Measurements from ENCODE around the gene KCNQ2. TPM values are rescaled to one million over a fixed set of nuclear protein-coding genes. Genes with fewer than 3 reads are reported as not detected.
A peak's percentile ranks its signal among the peaks of the same experiment; 100 is the strongest.

KCNQ2 gene
- total RNA-seq, 1 donor from 2014 or later, result 39.5 TPM

GRCh38 chr20:63487781-63488241 is 15.4 kb upstream of the KCNQ2 start:
- no peaks in the 10 kb centered on the region for H3K9me3 ChIP-seq (ENCODE audit: low read depth)
- H3K9ac ChIP-seq, result no peak overlapping the region
- H3K4me2 ChIP-seq, result peak overlapping the region; percentile 88
- Mint-ChIP-seq H3K27ac (no peak overlapping the region), H3K27me3 (ENCODE audit: insufficient read depth, low read depth) (peaks cover 24% of the 10 kb centered on the region), H3K4me3 (no peak overlapping the region), H3K4me1 (peaks cover 8% of the 10 kb centered on the region), H3K9me3 (peaks cover 10% of the 10 kb centered on the region), H3K36me3 (peaks cover 3% of the 10 kb centered on the region)
- H3K27me3 ChIP-seq, result peaks cover 68% of the 10 kb centered on the region
- H3F3A ChIP-seq (ENCODE audit: low read depth), result no peaks in the 10 kb centered on the region
- H3K4me3 ChIP-seq, result peak overlapping the region; percentile 30
- no peak overlapping the region for H2AFZ ChIP-seq (replicated peaks)
- no peak overlapping the region for H3K27ac ChIP-seq
- no peak for TF ChIP-seq EZH2phosphoT487 (IDR thresholded peaks at IDR 0.05)
- TF ChIP-seq CTCF (IDR thresholded peaks at IDR 0.05), result no peak
- TF ChIP-seq EZH2 (IDR thresholded peaks at IDR 0.05), result peak; percentile 77
- H4K20me1 ChIP-seq (ENCODE audit: low read depth), result peaks cover 18% of the 10 kb centered on the region
- H3K79me2 ChIP-seq (ENCODE audit: low read depth), result no peaks in the 10 kb centered on the region
- no peaks in the 10 kb centered on the region for H3K36me3 ChIP-seq
- DNase-seq (ENCODE audit: low spot score), result no peak
- H3K4me1 ChIP-seq, result peaks cover 7% of the 10 kb centered on the region

GRCh38 chr20:63487116-63487764 is 14.8 kb upstream of the KCNQ2 start:
- Mint-ChIP-seq H3K27ac (no peak overlapping the region), H3K36me3 (peaks cover 2% of the 10 kb centered on the region), H3K4me3 (no peak overlapping the region), H3K27me3 (ENCODE audit: insufficient read depth, low read depth) (peaks cover 22% of the 10 kb centered on the region), H3K9me3 (peaks cover 8% of the 10 kb centered on the region), H3K4me1 (peaks cover 13% of the 10 kb centered on the region)
- Histone ChIP-seq H3K79me2 (ENCODE audit: low read depth) (no peaks in the 10 kb centered on the region), H4K20me1 (ENCODE audit: low read depth) (peaks cover 18% of the 10 kb centered on the region), H3K4me3 (no peak overlapping the region), H3K9me3 (ENCODE audit: low read depth) (no peaks in the 10 kb centered on the region), H2AFZ (replicated peaks) (no peak overlapping the region), H3K27me3 (peaks cover 68% of the 10 kb centered on the region), H3K9ac (no peak overlapping the region), H3K36me3 (no peaks in the 10 kb centered on the region), H3K4me1 (peaks cover 8% of the 10 kb centered on the region), H3F3A (ENCODE audit: low read depth) (no peaks in the 10 kb centered on the region), H3K4me2 (peak overlapping the region; percentile 88), H3K27ac (no peak overlapping the region)
- TF ChIP-seq EZH2phosphoT487 (IDR thresholded peaks at IDR 0.05) (no peak), EZH2 (IDR thresholded peaks at IDR 0.05) (no peak), CTCF (IDR thresholded peaks at IDR 0.05) (no peak)
- no peak for DNase-seq (ENCODE audit: low spot score)

- Mint-ChIP-seq H3K4me1 (peaks cover 13% of the 10 kb centered on the region), H3K4me3 (peak overlapping the region; percentile 29), H3K27me3 (ENCODE audit: insufficient read depth, low read depth) (peaks cover 18% of the 10 kb centered on the region), H3K9me3 (peaks cover 3% of the 10 kb centered on the region), H3K36me3 (no peaks in the 10 kb centered on the region), H3K27ac (no peak overlapping the region)
- Histone ChIP-seq H3K27me3 (peaks cover 65% of the 10 kb centered on the region), H3K4me1 (peaks cover 15% of the 10 kb centered on the region), H3K4me3 (no peak overlapping the region), H3K79me2 (ENCODE audit: low read depth) (no peaks in the 10 kb centered on the region), H3K9me3 (ENCODE audit: low read depth) (no peaks in the 10 kb centered on the region), H3F3A (ENCODE audit: low read depth) (no peaks in the 10 kb centered on the region), H3K36me3 (no peaks in the 10 kb centered on the region), H3K4me2 (no peak overlapping the region), H3K9ac (no peak overlapping the region), H3K27ac (no peak overlapping the region), H4K20me1 (ENCODE audit: low read depth) (peaks cover 19% of the 10 kb centered on the region), H2AFZ (replicated peaks) (no peak overlapping the region)
- DNase-seq (ENCODE audit: low spot score), result no peak
- TF ChIP-seq CTCF (IDR thresholded peaks at IDR 0.05) (no peak), EZH2phosphoT487 (IDR thresholded peaks at IDR 0.05) (no peak), EZH2 (IDR thresholded peaks at IDR 0.05) (no peak)
Observed at GRCh38 chr20:63486300-63486855, 13.9 kb upstream of the KCNQ2 start.
